Tibial nerve (tissue), 4 donors: ENCODE measurements around the gene LIN7A. TPM values are rescaled to one million over a fixed set of nuclear protein-coding genes. Genes with fewer than 3 reads are reported as not detected.

ENCODE experiments used
- DNase-seq, 2 donors: peaks; one replicate each; pipeline ENCODE4 v3.0.0-alpha.2; 2019; ENCODE audit warnings: low spot score in 2 of 2
- H3K27ac ChIP-seq, 4 donors: fragments of 200-600 bp; sonication (generic) in 3 of 4; one replicate each; pipeline ENCODE4 v1.5.1; 2017 to 2019; ENCODE audit warnings: mild to moderate bottlenecking in 1 of 4
- H3K27me3 ChIP-seq, 2 donors: fragments of 200-600 bp; sonication (generic) in 1 of 2; one replicate each; pipeline versions ENCODE4 v1.5.1 to v1.6.0; 2017 to 2019
- H3K36me3 ChIP-seq, 3 donors: fragments of 200-600 bp; sonication (generic); one replicate each; pipeline ENCODE4 v1.5.1; 2018 to 2019
- H3K4me1 ChIP-seq, 4 donors: fragments of 200-600 bp; sonication (generic) in 3 of 4; one replicate each; pipeline ENCODE4 v1.5.1; 2017 to 2019
- H3K4me3 ChIP-seq, 4 donors: fragments of 200-600 bp; sonication (generic) in 3 of 4; one replicate each; pipeline ENCODE4 v1.5.1; 2017 to 2019; ENCODE audit warnings: mild to moderate bottlenecking in 1 of 4, moderate library complexity in 1 of 4
- H3K9me3 ChIP-seq, 4 donors: fragments of 200-600 bp; sonication (generic) in 3 of 4; one replicate each; pipeline ENCODE4 v1.5.1; 2017 to 2019
- CTCF ChIP-seq, 5 experiments: fragments of 200-600 bp in 3 of 5; fragments of 450-650 bp in 2 of 5; sonication (generic) in 3 of 5; IDR thresholded peaks; one replicate each; pipeline ENCODE4 v1.5.1; 2016 to 2019; ENCODE audit warnings: antibody characterized with exemption in 5 of 5, mild to moderate bottlenecking in 3 of 5, moderate library complexity in 2 of 5
- EP300 ChIP-seq, 2 donors: sonication (generic); formaldehyde crosslinking; IDR thresholded peaks; one replicate each; pipeline ENCODE4 v1.6.1; 2017; ENCODE audit warnings: antibody characterized with exemption in 2 of 2, mild to moderate bottlenecking in 1 of 2
- POLR2A ChIP-seq, 2 donors: fragments of 450-650 bp; IDR thresholded peaks; one replicate each; pipeline ENCODE4 v1.6.1; 2017; ENCODE audit warnings: antibody characterized with exemption in 2 of 2, mild to moderate bottlenecking in 2 of 2, moderate library complexity in 2 of 2
- WGBS, 2 donors: methylation state at CpG; one replicate each; pipeline ENCODE4 v1.1.5; 2018; 5-methylcytosine and 5-hydroxymethylcytosine counted together
- total RNA-seq, 4 donors: library from RNA; depleted of rRNA; stranded (reverse); fragments of >200 nt; gene quantifications; one replicate each; pipeline ENCODE4 v1.1.0, GENCODE V29; 2016

LIN7A gene
- total RNA-seq, 4 donors from 2014 or later: 6.5 to 16.8 (median 7.9) TPM

- no peaks in the 10 kb centered on the region for H3K9me3 ChIP-seq
- TF ChIP-seq EP300 (IDR thresholded peaks at IDR 0.05) (no peak), POLR2A (IDR thresholded peaks at IDR 0.05) (no peak), CTCF (IDR thresholded peaks at IDR 0.05) (no peak)
- H3K36me3 ChIP-seq: no peaks in the 10 kb centered on the region
- no peak overlapping the region for H3K27ac ChIP-seq
- no peaks in the 10 kb centered on the region for H3K27me3 ChIP-seq
- 88 to 97% methylated on average over 2 of the region's 2 CpGs for WGBS, 2 donors
- H3K4me3 ChIP-seq: no peak overlapping the region
- H3K4me1 ChIP-seq: no peaks in the 10 kb centered on the region
- no peak for DNase-seq
These were observed 13.3 kb downstream of the LIN7A start for GRCh38 chr12:80924437-80924836.

GRCh38 chr12:80920006-80920405 is 17.7 kb downstream of the LIN7A start:
- Histone ChIP-seq H3K27me3 (no peaks in the 10 kb centered on the region), H3K4me1 (no peaks in the 10 kb centered on the region), H3K36me3 (no peaks in the 10 kb centered on the region), H3K27ac (no peak overlapping the region), H3K9me3 (no peaks in the 10 kb centered on the region), H3K4me3 (no peak overlapping the region)
- WGBS, 2 donors: 96 to 98% methylated on average over 4 of the region's 4 CpGs
- no peak for TF ChIP-seq POLR2A (IDR thresholded peaks at IDR 0.05)
- TF ChIP-seq EP300 (IDR thresholded peaks at IDR 0.05): no peak
- no peak for TF ChIP-seq CTCF (IDR thresholded peaks at IDR 0.05)
- DNase-seq: no peak

GRCh38 chr12:80917651-80918050 is 20.1 kb downstream of the LIN7A start:
- TF ChIP-seq EP300 (IDR thresholded peaks at IDR 0.05) (no peak), POLR2A (IDR thresholded peaks at IDR 0.05) (no peak), CTCF (IDR thresholded peaks at IDR 0.05) (no peak)
- Histone ChIP-seq H3K9me3 (no peaks in the 10 kb centered on the region), H3K27me3 (no peaks in the 10 kb centered on the region), H3K36me3 (no peaks in the 10 kb centered on the region), H3K4me1 (no peaks in the 10 kb centered on the region), H3K27ac (no peak overlapping the region), H3K4me3 (no peak overlapping the region)
- no peak for DNase-seq
- WGBS, 2 donors: 71 to 75% methylated on average over 3 of the region's 3 CpGs

GRCh38 chr12:80912901-80913770 is 24.6 kb downstream of the LIN7A start:
- Histone ChIP-seq H3K4me3 (no peak overlapping the region), H3K27ac (no peak overlapping the region), H3K27me3 (no peaks in the 10 kb centered on the region), H3K36me3 (no peaks in the 10 kb centered on the region), H3K9me3 (no peaks in the 10 kb centered on the region), H3K4me1 (no peaks in the 10 kb centered on the region)
- WGBS, 2 donors: 73 to 80% methylated on average over 13 of the region's 13 CpGs
- TF ChIP-seq POLR2A (IDR thresholded peaks at IDR 0.05): no peak
- TF ChIP-seq CTCF (IDR thresholded peaks at IDR 0.05): no peak
- no peak for TF ChIP-seq EP300 (IDR thresholded peaks at IDR 0.05)
- DNase-seq: no peak

GRCh38 chr12:80909370-80909769 is 28.4 kb downstream of the LIN7A start:
- Histone ChIP-seq H3K4me3 (no peak overlapping the region), H3K27me3 (no peaks in the 10 kb centered on the region), H3K36me3 (no peaks in the 10 kb centered on the region), H3K27ac (no peak overlapping the region), H3K9me3 (no peaks in the 10 kb centered on the region), H3K4me1 (no peaks in the 10 kb centered on the region)
- TF ChIP-seq CTCF (IDR thresholded peaks at IDR 0.05): no peak
- no peak for TF ChIP-seq POLR2A (IDR thresholded peaks at IDR 0.05)
- no peak for TF ChIP-seq EP300 (IDR thresholded peaks at IDR 0.05)
- WGBS, 2 donors: 90 to 94% methylated on average over 6 of the region's 6 CpGs
- no peak for DNase-seq
